Measurements from ENCODE around the gene DYNC1I1.

DYNC1I1 gene

GRCh38 chr7:95772298-95772770, at the start of gene DYNC1I1:
Gene DYNC1I1 (plus strand): TSS chr7:95772554. CDS start chr7:95804730, 32,176 bp downstream.
- DNase-seq (ENCODE audit: insufficient read length, low spot score) (peak; percentile 50), FAIRE-seq (no peak)

GRCh38 chr7:95723583-95724180, 48.7 kb upstream of the DYNC1I1 start:
- no peak for DNase-seq (ENCODE audit: insufficient read length, low spot score)
- no peak for FAIRE-seq

- FAIRE-seq: no peak
- DNase-seq (ENCODE audit: insufficient read length, low spot score): no peak
Measured at GRCh38 chr7:95725205-95725604, 47.1 kb upstream of the DYNC1I1 start.

GRCh38 chr7:95730493-95731280, 41.7 kb upstream of the DYNC1I1 start:
- FAIRE-seq (no peak), DNase-seq (ENCODE audit: insufficient read length, low spot score) (no peak)

- FAIRE-seq: no peak
- DNase-seq (ENCODE audit: insufficient read length, low spot score): no peak
Measured at GRCh38 chr7:95736635-95737034, 35.7 kb upstream of the DYNC1I1 start.

- DNase-seq (ENCODE audit: insufficient read length, low spot score) (no peak), FAIRE-seq (no peak)
Measured at GRCh38 chr7:95737828-95738505, 34.4 kb upstream of the DYNC1I1 start.

GRCh38 chr7:95749044-95749443, 23.3 kb upstream of the DYNC1I1 start:
- FAIRE-seq: no peak
- DNase-seq (ENCODE audit: insufficient read length, low spot score): no peak

- FAIRE-seq (no peak), DNase-seq (ENCODE audit: insufficient read length, low spot score) (no peak)
Measured at GRCh38 chr7:95749515-95749914, 22.8 kb upstream of the DYNC1I1 start.

- no peak for FAIRE-seq
- no peak for DNase-seq (ENCODE audit: insufficient read length, low spot score)
Measured at GRCh38 chr7:95753440-95753839, 18.9 kb upstream of the DYNC1I1 start.

GRCh38 chr7:95755277-95755934, 16.9 kb upstream of the DYNC1I1 start:
- no peak for DNase-seq (ENCODE audit: insufficient read length, low spot score)
- no peak for FAIRE-seq

GRCh38 chr7:95758187-95758586, 14.2 kb upstream of the DYNC1I1 start:
- DNase-seq (ENCODE audit: insufficient read length, low spot score): no peak
- FAIRE-seq: no peak

- no peak for FAIRE-seq
- no peak for DNase-seq (ENCODE audit: insufficient read length, low spot score)
Measured at GRCh38 chr7:95766086-95766485, 6.3 kb upstream of the DYNC1I1 start.

- FAIRE-seq: no peak
- no peak for DNase-seq (ENCODE audit: insufficient read length, low spot score)
Measured at GRCh38 chr7:95766657-95767056, 5.7 kb upstream of the DYNC1I1 start.

- FAIRE-seq (no peak), DNase-seq (ENCODE audit: insufficient read length, low spot score) (no peak)
Measured at GRCh38 chr7:95772771-95773581, 622 bp downstream of the DYNC1I1 start.

- DNase-seq (ENCODE audit: insufficient read length, low spot score) (no peak), FAIRE-seq (no peak)
Measured at GRCh38 chr7:95776561-95777185, 4.3 kb downstream of the DYNC1I1 start.

- no peak for FAIRE-seq
- no peak for DNase-seq (ENCODE audit: insufficient read length, low spot score)
Measured at GRCh38 chr7:95777269-95777668, 4.9 kb downstream of the DYNC1I1 start.

GRCh38 chr7:95780665-95781064, 8.3 kb downstream of the DYNC1I1 start:
- FAIRE-seq: no peak
- no peak for DNase-seq (ENCODE audit: insufficient read length, low spot score)

GRCh38 chr7:95781961-95782586, 9.7 kb downstream of the DYNC1I1 start:
- FAIRE-seq (no peak), DNase-seq (ENCODE audit: insufficient read length, low spot score) (no peak)

GRCh38 chr7:95784796-95785195, 12.4 kb downstream of the DYNC1I1 start:
- no peak for DNase-seq (ENCODE audit: insufficient read length, low spot score)
- FAIRE-seq: no peak
